NCI-H1105 treated with DMSO at 0.1 percent for 48 hours (cell line): ENCODE measurements around the gene C2CD4D.
"Not testable (repeated sequence)": the region's sequence is repeated elsewhere in the genome, so short reads cannot be mapped to it uniquely, and the experiment has no call there.

Experiments
- DNase-seq: peaks from one replicate; lab custom pipeline; 2025; lab: John Stamatoyannopoulos, UW

The C2CD4D gene

GRCh38 chr1:151858886-151859665 is 19.5 kb upstream of the C2CD4D start:
- DNase-seq, result no peak

- no peak for DNase-seq
These were observed 18.6 kb upstream of the C2CD4D start for GRCh38 chr1:151858030-151858746.

- no peak for DNase-seq
These were observed 16.3 kb upstream of the C2CD4D start for GRCh38 chr1:151855933-151856332.

GRCh38 chr1:151855516-151855915 is 15.9 kb upstream of the C2CD4D start:
- DNase-seq, result not testable (repeated sequence)

GRCh38 chr1:151854658-151855057 is 15.0 kb upstream of the C2CD4D start:
- DNase-seq, result no peak

- DNase-seq, result no peak
These were observed 13.9 kb upstream of the C2CD4D start, which contains the start of gene THEM5 for GRCh38 chr1:151853411-151853943. TSS of gene THEM5 (minus strand) at chr1:151853712. CDS start at chr1:151853565, 147 bp downstream.

- no peak for DNase-seq
These were observed 13.1 kb upstream of the C2CD4D start for GRCh38 chr1:151852733-151853132.

GRCh38 chr1:151851886-151852285 is 12.3 kb upstream of the C2CD4D start:
- DNase-seq, result no peak

- DNase-seq, result no peak
These were observed 10.3 kb upstream of the C2CD4D start for GRCh38 chr1:151849871-151850270.

- no peak for DNase-seq
These were observed 9.5 kb upstream of the C2CD4D start for GRCh38 chr1:151849126-151849525.

- no peak for DNase-seq
These were observed 8.4 kb upstream of the C2CD4D start for GRCh38 chr1:151847867-151848596.

- no peak for DNase-seq
These were observed 7.1 kb upstream of the C2CD4D start for GRCh38 chr1:151846686-151847237.

GRCh38 chr1:151846062-151846568 is 6.5 kb upstream of the C2CD4D start:
- DNase-seq, result no peak

GRCh38 chr1:151843398-151843797 is 3.8 kb upstream of the C2CD4D start:
- DNase-seq, result no peak

GRCh38 chr1:151841141-151841540 is 1.5 kb upstream of the C2CD4D start:
- no peak for DNase-seq

- DNase-seq, result peak; percentile 43
These were observed 801 bp upstream of the C2CD4D start for GRCh38 chr1:151840421-151840820.

GRCh38 chr1:151839082-151839412 is 573 bp downstream of the C2CD4D start:
- DNase-seq, result no peak

GRCh38 chr1:151838222-151839081 is 1.2 kb downstream of the C2CD4D start:
- no peak for DNase-seq

GRCh38 chr1:151837884-151838221 is 1.8 kb downstream of the C2CD4D start:
- no peak for DNase-seq

- DNase-seq, result no peak
These were observed 2.4 kb downstream of the C2CD4D start for GRCh38 chr1:151837197-151837596.

- no peak for DNase-seq
These were observed 4.0 kb downstream of the C2CD4D start for GRCh38 chr1:151835596-151835995.
